Subcutaneous adipose tissue (tissue), 4 donors: ENCODE measurements around the gene PSMB2. TPM values are rescaled to one million over a fixed set of nuclear protein-coding genes. Genes with fewer than 3 reads are reported as not detected.

Experiments used
- total RNA-seq, 4 donors: library from RNA; depleted of rRNA; stranded (reverse); fragments of >200 nt; gene quantifications; one replicate each; pipeline ENCODE4 v1.1.0, GENCODE V29; 2016
- TF ChIP-seq, protein P1 (sequence below): fragments of 450-650 bp; IDR thresholded peaks from one replicate; pipeline ENCODE4 v1.5.1; 2016; ENCODE audit warnings: low read depth, mild to moderate bottlenecking, control low read depth, antibody characterized with exemption, moderate library complexity

Gene PSMB2
- total RNA-seq, 4 donors from 2014 or later = 26.9 to 42.7 (median 30.0) TPM

DNA sequence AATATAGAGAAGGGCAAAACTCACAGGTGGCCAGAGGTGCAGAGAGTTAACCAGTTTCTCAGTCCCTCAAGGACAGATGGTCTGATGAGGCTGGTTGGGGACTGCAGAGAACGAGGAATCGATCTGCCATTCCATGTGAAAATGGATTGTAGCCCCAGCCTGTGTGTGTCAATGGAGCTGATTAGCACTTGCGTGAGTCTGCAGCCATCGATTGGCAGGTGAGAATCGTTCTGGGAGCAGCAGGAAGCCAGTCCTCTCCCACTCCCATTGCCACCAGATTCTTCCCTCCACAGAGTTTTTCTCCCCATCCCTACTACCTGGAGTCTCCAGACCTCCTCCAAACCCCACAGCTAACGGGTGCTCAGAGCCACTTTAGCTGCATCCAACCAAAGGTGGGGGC, 18.3 kb upstream of the PSMB2 start:
- TF ChIP-seq, protein P1, sequence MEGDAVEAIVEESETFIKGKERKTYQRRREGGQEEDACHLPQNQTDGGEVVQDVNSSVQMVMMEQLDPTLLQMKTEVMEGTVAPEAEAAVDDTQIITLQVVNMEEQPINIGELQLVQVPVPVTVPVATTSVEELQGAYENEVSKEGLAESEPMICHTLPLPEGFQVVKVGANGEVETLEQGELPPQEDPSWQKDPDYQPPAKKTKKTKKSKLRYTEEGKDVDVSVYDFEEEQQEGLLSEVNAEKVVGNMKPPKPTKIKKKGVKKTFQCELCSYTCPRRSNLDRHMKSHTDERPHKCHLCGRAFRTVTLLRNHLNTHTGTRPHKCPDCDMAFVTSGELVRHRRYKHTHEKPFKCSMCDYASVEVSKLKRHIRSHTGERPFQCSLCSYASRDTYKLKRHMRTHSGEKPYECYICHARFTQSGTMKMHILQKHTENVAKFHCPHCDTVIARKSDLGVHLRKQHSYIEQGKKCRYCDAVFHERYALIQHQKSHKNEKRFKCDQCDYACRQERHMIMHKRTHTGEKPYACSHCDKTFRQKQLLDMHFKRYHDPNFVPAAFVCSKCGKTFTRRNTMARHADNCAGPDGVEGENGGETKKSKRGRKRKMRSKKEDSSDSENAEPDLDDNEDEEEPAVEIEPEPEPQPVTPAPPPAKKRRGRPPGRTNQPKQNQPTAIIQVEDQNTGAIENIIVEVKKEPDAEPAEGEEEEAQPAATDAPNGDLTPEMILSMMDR = no peak

DNA sequence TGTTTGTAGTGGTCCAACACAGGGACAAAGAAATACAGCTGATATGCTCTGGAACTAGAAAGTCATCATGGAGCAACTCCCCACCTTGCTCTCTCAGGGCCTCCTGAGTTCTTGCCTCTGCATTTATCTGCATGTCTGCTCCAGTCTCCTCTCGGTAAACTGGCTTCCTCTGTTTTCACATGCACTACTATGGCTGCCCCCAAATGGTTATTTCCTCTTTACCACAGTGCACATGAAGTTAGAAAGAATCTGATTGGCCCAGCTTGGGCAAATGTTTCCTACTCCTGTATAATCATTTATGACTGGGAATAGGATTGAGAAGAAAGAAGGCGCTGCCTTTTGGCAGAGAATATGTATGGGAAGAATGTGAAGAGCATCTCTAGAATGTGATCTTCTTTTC, 16.5 kb upstream of the PSMB2 start:
- TF ChIP-seq, protein P1 = no peak

GRCh38 chr1:35656863-35657232, 15.5 kb upstream of the PSMB2 start:
- TF ChIP-seq, protein P1 = no peak

GRCh38 chr1:35656148-35656862, 15.0 kb upstream of the PSMB2 start:
- TF ChIP-seq, protein P1 = no peak

DNA sequence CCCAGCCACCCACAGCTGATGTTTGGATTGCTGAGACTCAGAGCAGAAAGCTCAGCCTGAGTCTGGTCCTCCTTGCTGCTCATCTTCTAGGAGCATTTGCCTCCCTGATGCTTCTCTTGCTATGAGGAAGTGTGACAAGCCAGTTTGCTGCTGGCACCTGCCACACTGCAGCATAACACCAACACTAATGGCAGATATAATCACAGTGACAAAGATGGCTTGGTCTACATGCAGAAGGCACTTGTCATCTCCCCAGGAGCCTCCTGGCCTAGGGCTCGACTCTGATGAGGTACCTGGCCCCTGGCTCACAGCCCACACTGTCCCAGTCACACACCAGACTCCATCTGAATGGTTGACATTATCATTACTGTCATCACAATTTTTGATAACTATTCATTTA, 13.9 kb upstream of the PSMB2 start:
- TF ChIP-seq, protein P1 = no peak

DNA sequence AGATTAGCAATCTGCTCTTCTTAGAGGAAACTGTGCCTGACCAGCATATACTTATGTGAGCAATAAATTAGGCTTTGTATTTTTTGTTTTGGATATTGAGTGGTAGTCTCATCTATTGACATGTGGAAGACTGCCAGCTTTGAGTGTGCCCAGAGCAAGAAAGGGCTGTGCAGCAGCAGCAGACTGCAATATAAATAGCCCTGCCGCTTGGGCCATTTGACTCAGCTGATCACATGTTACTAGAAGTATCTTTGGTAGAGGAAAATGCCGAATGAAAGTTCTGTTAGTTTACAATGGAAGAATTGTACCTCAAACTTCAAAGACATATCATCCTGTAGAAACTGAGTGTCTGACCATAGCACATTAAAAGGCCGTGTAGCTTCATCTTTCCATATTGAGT, 9.1 kb upstream of the PSMB2 start:
- TF ChIP-seq, protein P1 = no peak

DNA sequence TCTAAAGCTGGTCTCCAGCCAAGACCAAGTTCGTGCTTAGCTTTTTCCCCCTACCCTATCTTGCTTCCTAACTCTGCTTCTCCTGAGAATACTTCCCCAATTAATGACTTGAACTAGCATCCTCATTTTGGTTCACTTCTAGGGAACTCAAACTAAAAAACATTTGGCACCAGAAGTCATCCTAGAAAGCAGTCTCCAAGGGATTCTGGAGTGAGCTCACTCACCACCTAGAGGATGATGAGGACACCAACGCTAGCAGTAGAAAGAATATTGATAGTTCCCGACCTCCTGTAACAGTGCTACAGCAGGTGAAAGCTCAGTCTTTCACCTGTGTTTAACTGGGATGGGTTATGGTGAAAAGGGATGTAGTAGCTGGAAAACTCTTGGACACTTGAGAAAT, 4.7 kb upstream of the PSMB2 start:
- TF ChIP-seq, protein P1 = no peak
